ENCODE results near the gene C1QC.
A peak's percentile ranks its signal among the peaks of the same experiment; 100 is the strongest.
"Not testable (repeated sequence)": the region's sequence is repeated elsewhere in the genome, so short reads cannot be mapped to it uniquely, and the experiment has no call there.

Gene C1QC

DNA sequence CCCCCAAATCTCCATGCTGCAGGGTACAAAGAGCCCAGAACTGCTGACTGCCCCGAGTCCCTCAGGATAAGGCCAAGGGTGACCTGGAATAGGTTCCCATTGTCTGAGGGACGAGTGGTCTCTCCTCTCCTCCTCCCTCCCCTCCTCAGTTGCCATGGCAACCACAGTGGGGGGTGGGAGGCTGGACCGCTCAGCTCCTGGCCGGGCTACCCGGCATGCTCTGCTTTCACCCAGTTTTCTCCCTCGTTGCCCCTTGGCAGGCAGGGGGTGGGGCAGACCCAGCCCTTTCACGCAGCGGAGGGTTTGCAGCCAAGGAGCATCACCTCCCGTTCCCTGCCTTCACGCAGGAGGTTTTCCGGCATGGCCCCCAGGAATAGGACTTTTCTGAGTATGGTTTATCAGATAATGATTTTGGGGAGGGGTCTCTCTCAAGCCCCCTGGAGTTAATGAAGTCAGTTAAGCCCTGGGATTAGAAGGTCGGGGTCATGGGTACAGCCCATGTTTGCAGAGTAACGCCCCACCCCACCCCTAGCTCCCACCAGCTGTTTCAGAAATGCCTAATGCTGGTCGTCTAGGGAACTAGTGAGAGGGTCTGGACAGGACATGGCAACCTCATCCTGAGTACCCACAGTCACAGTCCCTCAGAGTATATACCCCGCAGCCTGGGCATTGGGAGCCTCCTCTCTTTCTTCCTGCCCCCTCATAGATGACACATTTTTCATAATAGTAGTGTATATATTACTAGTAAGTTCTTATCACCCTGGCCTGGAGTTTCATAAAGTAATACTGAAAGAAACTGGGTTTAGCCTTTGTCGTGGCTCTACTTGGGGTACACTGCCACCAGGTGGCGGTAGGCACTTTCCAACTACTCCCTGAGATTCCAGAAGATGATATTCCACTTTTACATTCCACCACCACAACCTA, 30.3 kb downstream of the C1QC start:
- no peaks in the 10 kb centered on the region for H3K9me3 Mint-ChIP-seq
- ATAC-seq (peak; percentile 70), DNase-seq (peak; percentile 28)
- H3K36me3 Mint-ChIP-seq (ENCODE audit: low read depth): no peaks in the 10 kb centered on the region
- no peak overlapping the region for H3K4me3 Mint-ChIP-seq
- H3K4me1 Mint-ChIP-seq: no peaks in the 10 kb centered on the region
- peaks cover 49% of the 10 kb centered on the region for H3K27me3 Mint-ChIP-seq
- H3K27ac Mint-ChIP-seq: no peak overlapping the region

DNA sequence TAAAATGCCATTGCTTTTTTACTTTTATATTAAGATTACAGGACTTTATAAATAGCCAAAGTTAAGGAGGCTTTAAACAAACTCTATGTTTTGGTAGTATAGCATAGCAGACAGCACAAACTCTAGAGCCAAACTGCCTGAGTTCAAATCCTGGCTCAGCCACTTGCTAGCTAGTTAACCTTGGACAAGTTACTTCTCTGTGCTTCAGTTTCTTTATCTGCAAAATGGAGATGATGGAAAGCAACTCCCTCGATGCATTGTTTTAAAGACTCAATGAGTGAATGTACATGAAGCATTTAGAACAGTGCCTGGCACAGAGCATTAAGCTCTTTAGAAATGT, 30.9 kb downstream of the C1QC start:
- Mint-ChIP-seq H3K27ac (no peak overlapping the region), H3K36me3 (ENCODE audit: low read depth) (no peaks in the 10 kb centered on the region), H3K4me3 (no peak overlapping the region), H3K27me3 (peaks cover 45% of the 10 kb centered on the region), H3K9me3 (no peaks in the 10 kb centered on the region), H3K4me1 (no peaks in the 10 kb centered on the region)
- ATAC-seq (no peak), DNase-seq (no peak)

GRCh38 chr1:22676151-22676550, 32.7 kb downstream of the C1QC start:
- H3K27ac Mint-ChIP-seq; ATAC-seq; DNase-seq; H3K9me3 Mint-ChIP-seq; H3K36me3 Mint-ChIP-seq (ENCODE audit: low read depth); H3K4me1 Mint-ChIP-seq; H3K4me3 Mint-ChIP-seq: not testable (repeated sequence)
- H3K27me3 Mint-ChIP-seq: peaks cover 39% of the 10 kb centered on the region

GRCh38 chr1:22676916-22677583, 33.6 kb downstream of the C1QC start:
- H3K4me3 Mint-ChIP-seq: no peak overlapping the region

DNA sequence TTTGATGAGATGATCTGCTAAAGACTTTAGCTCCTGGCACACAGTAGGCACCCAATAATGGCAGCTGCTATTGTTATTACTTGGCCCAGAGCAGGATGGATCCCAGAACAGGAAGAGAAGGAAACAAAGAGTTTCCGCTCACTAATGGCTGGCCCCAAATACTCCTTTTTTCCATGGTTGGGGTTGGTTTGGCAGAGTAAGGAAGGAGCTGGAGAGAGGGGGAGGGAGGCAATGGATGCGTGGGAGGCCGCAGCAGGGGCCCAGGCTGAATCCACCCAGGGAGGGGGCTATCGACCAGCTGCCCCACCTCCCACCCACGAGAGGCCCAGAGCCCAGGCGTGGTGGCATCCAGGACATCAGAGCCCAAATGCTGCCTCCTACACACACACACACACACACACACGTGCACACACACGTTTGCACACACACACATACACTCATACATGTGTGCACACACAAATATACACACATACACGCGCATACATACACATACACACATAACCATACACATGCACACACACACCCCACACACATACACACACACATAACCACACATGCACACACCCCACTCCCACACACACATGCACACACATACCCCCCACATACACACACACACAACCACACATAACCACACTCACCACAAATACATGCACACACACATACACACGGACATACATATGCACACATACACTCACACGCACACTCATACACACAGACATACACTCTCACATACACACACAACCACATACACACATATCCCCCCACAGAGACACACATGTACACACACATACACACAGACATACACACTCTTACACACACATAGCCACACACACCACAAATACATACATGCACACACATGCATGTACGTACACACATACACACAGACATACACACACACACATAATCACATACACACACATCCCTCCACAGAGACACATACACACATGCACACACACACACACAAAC, 34.8 kb downstream of the C1QC start:
- no peaks in the 10 kb centered on the region for H3K9me3 Mint-ChIP-seq

More at GRCh38 chr1:22676916-22677583, 33.6 kb downstream of the C1QC start:
- H3K27me3 Mint-ChIP-seq: peaks cover 33% of the 10 kb centered on the region
- H3K36me3 Mint-ChIP-seq (ENCODE audit: low read depth): no peaks in the 10 kb centered on the region
- no peak overlapping the region for H3K27ac Mint-ChIP-seq
- no peak for DNase-seq
- H3K4me1 Mint-ChIP-seq: no peaks in the 10 kb centered on the region
- ATAC-seq: no peak
- H3K9me3 Mint-ChIP-seq: no peaks in the 10 kb centered on the region

GRCh38 chr1:22680726-22681125, 37.3 kb downstream of the C1QC start:
- no peaks in the 10 kb centered on the region for H3K36me3 Mint-ChIP-seq (ENCODE audit: low read depth)
- no peak overlapping the region for H3K4me3 Mint-ChIP-seq
- no peaks in the 10 kb centered on the region for H3K4me1 Mint-ChIP-seq
- ATAC-seq: no peak
- no peaks in the 10 kb centered on the region for H3K9me3 Mint-ChIP-seq
- H3K27me3 Mint-ChIP-seq: peaks cover 19% of the 10 kb centered on the region
- DNase-seq: no peak
- H3K27ac Mint-ChIP-seq: no peak overlapping the region

More for the DNA sequence above, 34.8 kb downstream of the C1QC start:
- DNase-seq (no peak), ATAC-seq (no peak)
- Mint-ChIP-seq H3K27me3 (peaks cover 21% of the 10 kb centered on the region), H3K4me3 (no peak overlapping the region), H3K27ac (no peak overlapping the region), H3K36me3 (ENCODE audit: low read depth) (no peaks in the 10 kb centered on the region), H3K4me1 (no peaks in the 10 kb centered on the region)

DNA sequence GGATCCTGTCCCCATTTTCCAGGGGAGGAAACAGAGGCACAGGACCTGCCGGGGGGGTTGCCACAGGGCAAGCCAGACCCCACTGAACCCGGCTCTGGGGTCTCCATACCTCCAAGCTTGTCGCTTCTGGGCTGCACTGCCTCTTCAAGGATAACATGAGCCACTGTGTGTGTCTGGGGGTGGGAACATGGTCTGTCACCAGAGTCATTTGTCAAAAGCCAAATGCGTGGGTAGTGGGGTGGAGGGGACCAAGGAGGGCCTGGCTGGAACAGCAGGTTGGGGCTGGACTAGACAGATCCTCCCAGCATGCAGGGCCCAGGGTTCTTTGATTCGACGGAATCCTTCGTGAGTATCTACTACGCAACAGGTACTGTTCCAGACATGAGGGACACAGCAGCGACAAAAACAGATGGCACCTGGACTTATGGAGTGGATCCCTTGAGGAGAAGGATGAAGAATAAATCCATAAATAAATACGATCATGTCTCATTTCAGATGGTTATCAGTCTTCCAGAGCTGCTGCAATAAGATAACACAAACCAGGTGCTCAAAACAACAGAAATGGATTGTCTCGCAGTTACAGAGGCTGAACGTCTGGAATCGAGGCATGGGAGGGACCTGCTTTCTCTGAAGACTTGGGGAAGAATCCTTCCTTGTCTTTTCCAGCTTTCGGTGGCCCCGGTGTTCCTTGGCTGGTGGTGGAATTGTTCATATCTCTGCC, 38.3 kb downstream of the C1QC start:
- no peak for ATAC-seq
- no peak overlapping the region for H3K4me3 Mint-ChIP-seq
- no peaks in the 10 kb centered on the region for H3K36me3 Mint-ChIP-seq (ENCODE audit: low read depth)
- no peaks in the 10 kb centered on the region for H3K9me3 Mint-ChIP-seq
- H3K4me1 Mint-ChIP-seq: no peaks in the 10 kb centered on the region
- H3K27ac Mint-ChIP-seq: no peak overlapping the region
- H3K27me3 Mint-ChIP-seq: peaks cover 22% of the 10 kb centered on the region
- DNase-seq: no peak

DNA sequence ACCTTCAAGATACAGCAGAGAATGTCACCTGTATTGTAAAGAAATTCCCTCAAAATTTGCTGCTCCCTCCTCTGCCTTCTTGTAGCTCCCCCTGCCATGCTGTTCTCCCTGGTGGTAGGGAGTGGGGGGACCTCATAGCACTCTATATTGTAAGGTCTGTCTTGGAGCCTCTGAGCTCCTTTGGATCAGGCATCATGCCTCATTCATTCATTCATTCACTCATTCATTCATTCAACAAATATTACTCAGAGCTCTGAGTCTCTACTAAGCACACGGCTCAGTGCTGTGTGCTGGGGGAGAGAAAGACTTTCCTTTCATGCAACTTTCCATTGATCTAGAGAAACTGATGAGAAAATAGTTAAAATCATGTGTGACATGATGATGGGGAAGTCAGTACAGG, 40.1 kb downstream of the C1QC start:
- Mint-ChIP-seq H3K27me3 (peaks cover 25% of the 10 kb centered on the region), H3K4me3 (no peak overlapping the region), H3K9me3 (no peaks in the 10 kb centered on the region), H3K36me3 (ENCODE audit: low read depth) (no peaks in the 10 kb centered on the region), H3K27ac (no peak overlapping the region), H3K4me1 (no peaks in the 10 kb centered on the region)
- ATAC-seq (no peak), DNase-seq (no peak)

DNA sequence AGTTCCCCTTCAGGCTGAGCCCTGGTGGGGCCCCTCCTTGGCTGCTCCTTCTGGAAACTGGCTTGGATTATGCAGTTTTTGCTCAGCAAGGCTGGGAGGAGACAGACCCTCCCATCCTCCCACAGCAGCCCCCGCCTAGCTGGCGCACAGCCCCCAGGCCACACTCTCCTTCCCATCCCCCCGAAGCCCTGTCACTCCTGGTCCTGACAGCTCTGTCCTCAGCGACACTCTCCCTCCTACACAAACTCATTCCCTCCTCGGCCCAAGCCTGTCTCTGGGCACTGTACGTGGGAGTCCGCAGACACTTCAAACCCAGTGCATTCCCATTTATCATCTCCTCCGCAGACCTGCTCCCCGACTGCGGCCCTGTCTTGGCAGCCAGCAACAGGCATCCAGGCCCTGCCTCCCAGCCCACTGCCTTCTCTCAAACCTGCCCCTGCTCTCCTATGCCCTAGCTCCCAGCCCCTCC, 42.2 kb downstream of the C1QC start:
- Mint-ChIP-seq H3K4me3 (no peak overlapping the region), H3K36me3 (ENCODE audit: low read depth) (no peaks in the 10 kb centered on the region), H3K27ac (no peak overlapping the region), H3K27me3 (peaks cover 28% of the 10 kb centered on the region), H3K9me3 (no peaks in the 10 kb centered on the region), H3K4me1 (no peaks in the 10 kb centered on the region)
- ATAC-seq (no peak), DNase-seq (no peak)

GRCh38 chr1:22687191-22687590, 43.8 kb downstream of the C1QC start:
- Mint-ChIP-seq H3K27ac (no peak overlapping the region), H3K36me3 (ENCODE audit: low read depth) (no peaks in the 10 kb centered on the region), H3K9me3 (no peaks in the 10 kb centered on the region), H3K4me3 (no peak overlapping the region), H3K4me1 (no peaks in the 10 kb centered on the region), H3K27me3 (peaks cover 27% of the 10 kb centered on the region)
- ATAC-seq (no peak), DNase-seq (no peak)

DNA sequence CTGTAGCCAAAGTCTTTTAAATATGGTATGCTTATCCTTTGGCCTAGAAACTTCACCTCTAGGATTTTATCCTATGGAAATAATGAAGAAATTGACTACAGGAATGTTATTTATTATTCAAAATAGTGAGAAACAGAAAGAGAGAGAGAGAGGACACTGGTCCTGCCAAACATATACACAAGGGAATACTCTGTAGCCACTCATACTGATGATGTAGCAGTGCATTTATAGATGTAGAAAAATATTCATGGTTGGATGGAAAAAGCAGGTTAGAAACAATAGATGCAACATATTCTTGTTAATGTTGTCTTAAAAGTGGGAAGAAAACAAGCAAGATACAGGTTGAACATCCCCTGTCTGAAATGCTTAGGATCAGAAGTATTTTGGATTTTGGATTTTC, 45.0 kb downstream of the C1QC start:
- H3K27me3 Mint-ChIP-seq: peaks cover 26% of the 10 kb centered on the region
- no peaks in the 10 kb centered on the region for H3K36me3 Mint-ChIP-seq (ENCODE audit: low read depth)
- H3K4me1 Mint-ChIP-seq: no peaks in the 10 kb centered on the region
- H3K9me3 Mint-ChIP-seq: no peaks in the 10 kb centered on the region
- H3K4me3 Mint-ChIP-seq: no peak overlapping the region
- DNase-seq: no peak
- no peak for ATAC-seq
- H3K27ac Mint-ChIP-seq: no peak overlapping the region

DNA sequence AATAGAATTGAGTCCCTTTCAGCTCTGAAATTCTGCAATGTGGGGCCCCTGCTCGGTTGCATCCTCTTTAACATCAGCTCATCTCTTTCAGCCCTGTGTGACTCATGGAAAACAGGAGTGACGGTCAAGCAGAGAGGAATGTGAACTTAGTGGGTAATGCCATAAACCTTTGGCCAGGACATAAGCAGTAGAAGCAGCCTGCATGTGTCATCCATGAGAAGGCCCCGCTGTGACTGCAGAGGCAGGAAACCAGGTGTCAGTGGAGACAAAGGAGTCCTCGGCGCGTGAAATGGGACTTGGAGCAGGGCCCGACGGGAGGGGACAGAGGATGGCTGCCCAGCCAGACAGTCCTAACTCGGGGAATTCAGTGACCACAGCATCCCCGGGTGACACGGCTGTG, 46.1 kb downstream of the C1QC start:
- no peak overlapping the region for H3K4me3 Mint-ChIP-seq
- no peak overlapping the region for H3K27ac Mint-ChIP-seq
- ATAC-seq (no peak), DNase-seq (no peak)
- H3K4me1 Mint-ChIP-seq: no peaks in the 10 kb centered on the region
- H3K9me3 Mint-ChIP-seq: no peaks in the 10 kb centered on the region
- H3K27me3 Mint-ChIP-seq: peaks cover 17% of the 10 kb centered on the region
- no peaks in the 10 kb centered on the region for H3K36me3 Mint-ChIP-seq (ENCODE audit: low read depth)

GRCh38 chr1:22691031-22691753, 47.8 kb downstream of the C1QC start:
- ATAC-seq: no peak
- H3K4me3 Mint-ChIP-seq: no peak overlapping the region
- peaks cover 10% of the 10 kb centered on the region for H3K27me3 Mint-ChIP-seq
- no peaks in the 10 kb centered on the region for H3K36me3 Mint-ChIP-seq (ENCODE audit: low read depth)
- no peak overlapping the region for H3K27ac Mint-ChIP-seq
- DNase-seq: no peak
- H3K9me3 Mint-ChIP-seq: no peaks in the 10 kb centered on the region
- no peaks in the 10 kb centered on the region for H3K4me1 Mint-ChIP-seq

All from activated naive CD8-positive, alpha-beta T cell treated with anti-CD3 and anti-CD28 coated beads, Interleukin-2, amount 50 U/mL, for 24 hours (primary cell).